ENCODE measurements around the gene SLC45A3. TPM values are rescaled to one million over a fixed set of nuclear protein-coding genes. Genes with fewer than 3 reads are reported as not detected.

The SLC45A3 gene
- total RNA-seq, 4 donors from 2014 or later = 0.84 to 1.3 (median 1.1) TPM

DNA sequence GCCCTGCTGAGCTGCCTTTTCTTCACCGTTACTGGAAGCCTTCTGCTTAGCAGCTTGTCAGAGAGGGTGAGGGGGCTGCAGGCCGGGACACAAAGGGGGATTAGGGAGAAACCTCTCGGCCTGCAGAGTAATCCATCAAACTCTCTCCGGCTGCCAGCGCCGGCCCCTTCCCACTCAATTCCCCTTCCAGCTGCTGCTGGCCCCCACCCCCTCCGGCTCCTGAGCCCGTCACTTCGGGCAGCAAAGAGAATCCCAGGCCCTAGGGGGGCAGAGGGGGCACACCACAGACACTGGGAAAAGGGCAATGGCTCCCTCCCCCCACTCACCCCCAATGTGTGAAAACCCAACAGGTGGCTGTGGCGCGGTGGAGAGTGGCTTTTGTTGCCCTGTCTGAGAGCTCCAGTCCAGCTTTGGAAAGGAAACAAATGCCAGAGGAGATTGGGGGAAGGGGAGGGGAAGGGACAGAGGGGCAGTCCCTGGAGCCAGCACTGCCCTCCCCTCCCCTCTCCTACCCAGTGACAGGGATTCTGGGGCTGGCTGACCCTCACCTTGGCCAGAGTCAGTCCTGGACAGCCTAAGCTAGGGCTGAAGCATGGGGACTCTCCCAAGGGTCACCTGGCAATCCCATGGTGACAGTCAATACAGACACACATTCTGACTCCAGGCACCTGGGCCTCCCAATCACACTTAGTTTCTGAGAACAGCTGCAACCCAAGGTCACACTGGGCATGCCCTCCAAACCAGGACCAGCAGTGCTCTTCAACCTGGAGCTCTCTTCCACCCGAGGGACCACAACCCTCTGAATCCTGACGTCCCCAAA lies 9.5 kb downstream of the SLC45A3 start:
- Histone ChIP-seq H3K4me3 (no peak overlapping the region), H3K27me3 (peaks cover 45% of the 10 kb centered on the region), H3K27ac (no peak overlapping the region), H3K4me1 (peaks cover 0 to 5% (median 4%) of the 10 kb centered on the region in 3 donors), H3K36me3 (no peaks in the 10 kb centered on the region), H3K9me3 (no peaks in the 10 kb centered on the region)
- TF ChIP-seq POLR2AphosphoS5 (IDR thresholded peaks at IDR 0.05) (no peak), POLR2A (IDR thresholded peaks at IDR 0.05) (no peak), EP300 (IDR thresholded peaks at IDR 0.05) (no peak)
- TF ChIP-seq, protein P1, sequence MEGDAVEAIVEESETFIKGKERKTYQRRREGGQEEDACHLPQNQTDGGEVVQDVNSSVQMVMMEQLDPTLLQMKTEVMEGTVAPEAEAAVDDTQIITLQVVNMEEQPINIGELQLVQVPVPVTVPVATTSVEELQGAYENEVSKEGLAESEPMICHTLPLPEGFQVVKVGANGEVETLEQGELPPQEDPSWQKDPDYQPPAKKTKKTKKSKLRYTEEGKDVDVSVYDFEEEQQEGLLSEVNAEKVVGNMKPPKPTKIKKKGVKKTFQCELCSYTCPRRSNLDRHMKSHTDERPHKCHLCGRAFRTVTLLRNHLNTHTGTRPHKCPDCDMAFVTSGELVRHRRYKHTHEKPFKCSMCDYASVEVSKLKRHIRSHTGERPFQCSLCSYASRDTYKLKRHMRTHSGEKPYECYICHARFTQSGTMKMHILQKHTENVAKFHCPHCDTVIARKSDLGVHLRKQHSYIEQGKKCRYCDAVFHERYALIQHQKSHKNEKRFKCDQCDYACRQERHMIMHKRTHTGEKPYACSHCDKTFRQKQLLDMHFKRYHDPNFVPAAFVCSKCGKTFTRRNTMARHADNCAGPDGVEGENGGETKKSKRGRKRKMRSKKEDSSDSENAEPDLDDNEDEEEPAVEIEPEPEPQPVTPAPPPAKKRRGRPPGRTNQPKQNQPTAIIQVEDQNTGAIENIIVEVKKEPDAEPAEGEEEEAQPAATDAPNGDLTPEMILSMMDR (IDR thresholded peaks at IDR 0.05) = no peak
- WGBS, 2 donors (ENCODE audit: low coverage in 1 of 2) = 76% methylated on average over 3 of the region's 13 CpGs; no CpG with 5 or more reads in 1 of the 2 donors
- ATAC-seq = no peak

DNA sequence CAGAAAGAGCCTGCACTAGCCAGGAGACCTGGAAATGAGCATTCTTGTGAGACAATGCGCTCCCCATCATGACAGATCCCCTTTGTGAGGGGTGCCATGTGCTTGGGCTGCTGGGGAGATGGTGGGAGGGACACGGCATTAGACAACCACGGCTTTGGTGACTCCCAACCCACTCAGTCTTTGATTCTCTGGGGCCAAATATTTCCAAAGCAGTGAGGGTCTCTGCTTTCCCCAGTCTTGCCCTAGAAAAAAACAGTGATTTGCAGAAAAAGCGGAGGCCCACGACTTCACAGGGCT lies 10.2 kb downstream of the SLC45A3 start:
- peaks cover 45% of the 10 kb centered on the region for H3K27me3 ChIP-seq
- no peaks in the 10 kb centered on the region for H3K36me3 ChIP-seq
- H3K4me1 ChIP-seq = peaks cover 0 to 5% (median 4%) of the 10 kb centered on the region in 3 donors
- H3K9me3 ChIP-seq = no peaks in the 10 kb centered on the region
- no peak for ATAC-seq
- WGBS, 2 donors (ENCODE audit: low coverage in 1 of 2) = no CpG with 5 or more reads among the region's 5 CpGs
- TF ChIP-seq, protein P1 (IDR thresholded peaks at IDR 0.05) = no peak
- TF ChIP-seq POLR2A (IDR thresholded peaks at IDR 0.05) (no peak), EP300 (IDR thresholded peaks at IDR 0.05) (no peak), POLR2AphosphoS5 (IDR thresholded peaks at IDR 0.05) (no peak)
- H3K4me3 ChIP-seq = no peak overlapping the region
- H3K27ac ChIP-seq = no peak overlapping the region

DNA sequence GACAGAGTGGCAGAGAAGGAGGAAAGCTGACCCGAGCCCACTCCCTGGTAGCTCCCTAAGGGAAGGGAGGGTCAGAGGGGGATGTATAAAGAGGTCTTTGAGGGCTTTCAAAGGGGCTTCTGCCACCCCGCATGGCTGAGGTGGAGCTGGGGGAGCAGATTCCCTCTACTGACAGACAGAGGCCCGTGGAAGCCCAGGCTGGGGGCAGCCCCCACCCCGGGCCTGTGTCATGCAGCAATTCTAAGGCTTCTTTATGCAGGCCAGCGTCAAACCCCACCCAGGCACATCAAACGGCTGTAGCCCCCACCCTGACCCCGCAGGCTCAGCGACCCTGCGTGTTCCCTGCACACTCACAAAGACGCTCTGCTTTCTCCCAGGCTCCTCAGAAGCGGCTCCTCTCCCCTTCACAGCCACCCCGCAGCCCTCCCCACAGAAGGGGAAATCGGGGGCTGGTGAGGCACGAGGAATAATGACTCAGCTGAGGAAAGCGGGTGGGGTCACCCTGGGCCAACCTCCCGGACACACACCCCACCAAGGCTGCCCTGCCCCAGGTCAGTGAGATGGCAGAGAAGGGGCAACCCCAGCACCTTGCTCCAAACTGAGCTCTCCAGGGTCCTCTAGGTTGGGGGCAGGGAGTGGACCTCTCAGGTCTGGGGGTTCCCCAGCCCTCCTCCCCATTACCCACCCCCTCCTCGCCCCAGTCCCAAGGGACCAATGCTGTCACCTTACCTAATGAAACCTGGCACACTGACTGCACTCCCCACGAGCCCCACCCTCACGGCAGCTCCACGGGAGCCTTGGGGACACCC lies 10.8 kb downstream of the SLC45A3 start:
- WGBS, 2 donors (ENCODE audit: low coverage in 1 of 2) = 42 to 57% methylated on average over 1 to 4 of the region's 20 CpGs
- Histone ChIP-seq H3K9me3 (no peaks in the 10 kb centered on the region), H3K4me1 (peaks cover 0 to 5% (median 4%) of the 10 kb centered on the region in 3 donors), H3K27ac (no peak overlapping the region), H3K36me3 (no peaks in the 10 kb centered on the region), H3K4me3 (no peak overlapping the region), H3K27me3 (peaks cover 45% of the 10 kb centered on the region)
- TF ChIP-seq, protein P1 (IDR thresholded peaks at IDR 0.05) = no peak
- no peak for TF ChIP-seq POLR2A (IDR thresholded peaks at IDR 0.05)
- TF ChIP-seq EP300 (IDR thresholded peaks at IDR 0.05) = no peak
- no peak for TF ChIP-seq POLR2AphosphoS5 (IDR thresholded peaks at IDR 0.05)
- ATAC-seq = no peak

DNA sequence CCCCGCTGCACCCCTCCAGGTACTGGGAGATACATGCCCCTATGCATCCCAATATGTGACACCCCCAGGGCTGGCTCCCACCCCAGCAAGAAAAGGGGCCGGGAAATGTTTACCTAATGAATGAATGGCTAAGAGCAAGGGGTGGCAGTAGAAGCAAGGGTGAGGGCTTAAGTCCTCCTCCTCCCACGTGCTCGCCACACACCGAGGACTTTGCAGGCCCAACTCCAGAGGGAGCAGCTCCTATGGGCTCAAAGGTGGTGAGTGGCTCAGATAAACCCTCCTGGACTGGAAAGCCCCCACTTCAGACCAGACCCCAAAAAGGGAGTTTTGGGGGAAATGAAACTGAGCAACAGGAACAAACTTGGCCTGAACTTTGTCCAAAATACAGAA lies 11.4 kb downstream of the SLC45A3 start:
- ATAC-seq = no peak
- no peak overlapping the region for H3K27ac ChIP-seq
- no peak for TF ChIP-seq EP300 (IDR thresholded peaks at IDR 0.05)
- TF ChIP-seq POLR2A (IDR thresholded peaks at IDR 0.05) = no peak
- no peak for TF ChIP-seq POLR2AphosphoS5 (IDR thresholded peaks at IDR 0.05)
- TF ChIP-seq, protein P1 (IDR thresholded peaks at IDR 0.05) = no peak
- H3K4me3 ChIP-seq = no peak overlapping the region
- peaks cover 45% of the 10 kb centered on the region for H3K27me3 ChIP-seq
- 20% methylated on average over 1 of the region's 5 CpGs; no CpG with 5 or more reads in 1 of the 2 donors for WGBS, 2 donors (ENCODE audit: low coverage in 1 of 2)
- no peaks in the 10 kb centered on the region for H3K9me3 ChIP-seq
- no peaks in the 10 kb centered on the region for H3K36me3 ChIP-seq
- peaks cover 0 to 5% (median 4%) of the 10 kb centered on the region in 3 donors for H3K4me1 ChIP-seq
